CD4-positive, alpha-beta T cell (primary cell): Measurements from ENCODE around the gene AQP9. TPM values are rescaled to one million over a fixed set of nuclear protein-coding genes. Genes with fewer than 3 reads are reported as not detected.
"Not testable (repeated sequence)": the region's sequence is repeated elsewhere in the genome, so short reads cannot be mapped to it uniquely, and the experiment has no call there.

Experiments
- ATAC-seq: fragments of 200-7000 bp; cut with Tn5 transposase; one replicate; pipeline ENCODE4 v1.10.0; 2022; ENCODE audit warnings: mild to moderate bottlenecking; ENCODE audit not compliant: poor library complexity
- CTCF ChIA-PET: fragments of 350-600 bp; sonication (Branson Sonifier 250); formaldehyde crosslinking; loops from one replicate; lab custom pipeline; 2021; ENCODE audit warnings: antibody characterized with exemption, inconsistent platforms; lab: Charles Lee
- POLR2A ChIA-PET: fragments of 350-600 bp; sonication (Branson Sonifier 250); formaldehyde crosslinking; loops from one replicate; lab custom pipeline; 2021; ENCODE audit warnings: antibody characterized with exemption, inconsistent platforms; lab: Charles Lee
- DNase-seq, 14 experiments: peaks; one replicate each; pipeline ENCODE4 v3.0.0-alpha.2; 2013 to 2020; ENCODE audit warnings: mixed read lengths in 2 of 14
- H3K27ac ChIP-seq, 2 donors: one replicate each; pipeline versions ENCODE4 v1.5.1 to v1.7.0; 2013; ENCODE audit warnings: low read length in 2 of 2, low read depth in 1 of 2, mild to moderate bottlenecking in 1 of 2
- H3K27me3 ChIP-seq, 2 experiments: 1 replicate in 1 of 2; 2 replicates in 1 of 2; pipeline versions ENCODE4 v1.6.1 to v1.7.0; 2013; ENCODE audit warnings: low read length in 2 of 2, control low read depth in 1 of 2, mild to moderate bottlenecking in 1 of 2, moderate library complexity in 1 of 2; ENCODE audit not compliant: insufficient read depth in 2 of 2, control insufficient read depth in 1 of 2
- H3K36me3 ChIP-seq: one replicate; pipeline ENCODE4 v1.6.1; 2013; ENCODE audit warnings: low read length, control low read depth; ENCODE audit not compliant: insufficient read depth
- H3K4me1 ChIP-seq: one replicate; pipeline ENCODE4 v1.6.1; 2013; ENCODE audit warnings: low read length, control low read depth; ENCODE audit not compliant: insufficient read depth
- H3K4me3 ChIP-seq: one replicate; pipeline ENCODE4 v1.5.1; 2013; ENCODE audit warnings: mild to moderate bottlenecking, low read length, moderate library complexity
- H3K9me3 ChIP-seq, 2 experiments: 1 replicate in 1 of 2; 2 replicates in 1 of 2; pipeline versions ENCODE4 v1.6.1 to v1.7.0; 2013; ENCODE audit warnings: low read length in 2 of 2, mild to moderate bottlenecking in 2 of 2, control low read depth in 1 of 2, moderate library complexity in 1 of 2; ENCODE audit not compliant: control insufficient read depth in 1 of 2, insufficient read depth in 1 of 2
- H3K27ac Mint-ChIP-seq: one replicate; pipeline ENCODE4 v1.8.0; 2020; ENCODE audit warnings: mixed read lengths
- H3K27me3 Mint-ChIP-seq: one replicate; pipeline ENCODE4 v1.8.0; 2021; ENCODE audit warnings: mixed read lengths
- H3K36me3 Mint-ChIP-seq: one replicate; pipeline ENCODE4 v1.8.0; 2021; ENCODE audit warnings: low read depth, mixed read lengths
- H3K4me1 Mint-ChIP-seq: one replicate; pipeline ENCODE4 v1.8.0; 2021; ENCODE audit warnings: low read depth, mixed read lengths
- H3K4me3 Mint-ChIP-seq: one replicate; pipeline ENCODE4 v1.8.0; 2020; ENCODE audit warnings: mild to moderate bottlenecking, mixed read lengths
- H3K9me3 Mint-ChIP-seq: one replicate; pipeline ENCODE4 v1.8.0; 2020; ENCODE audit warnings: mixed read lengths
- CTCF ChIP-seq: fragments of 200-600 bp; IDR thresholded peaks from one replicate; pipeline ENCODE4 v1.8.0; 2022; ENCODE audit warnings: antibody characterized with exemption, mild to moderate bottlenecking
- intact Hi-C, 2 experiments: fragments of 100-400 bp; cut with DNase I in 1 of 2; cut with micrococcal nuclease in 1 of 2; formaldehyde crosslinking; loops; one replicate each; pipeline versions ENCODE4 v1.15.1 to v1.9.0; 2023 to 2025; cut with DNase I, micrococcal nuclease
- total RNA-seq, 174 experiments: library from RNA in 2 of 174; stranded (reverse) in 2 of 174; gene quantifications; one replicate each; pipeline ENCODE4 v1.2.3 and lab custom pipeline; 2021 to 2026

Gene AQP9
- total RNA-seq, 2 experiments from 2014 or later, result 0.31 to 0.55 TPM

- no peaks in the 10 kb centered on the region for H3K9me3 Mint-ChIP-seq
- no peak overlapping the region for H3K4me3 ChIP-seq
- intact Hi-C loops, result no loop called here
- no peaks in the 10 kb centered on the region for H3K9me3 ChIP-seq
- H3K27me3 Mint-ChIP-seq, result peaks cover 38% of the 10 kb centered on the region
- no peak for ATAC-seq
- no peaks in the 10 kb centered on the region for H3K4me1 Mint-ChIP-seq
- POLR2A ChIA-PET, result no interaction called here
- CTCF ChIA-PET, result interaction anchor here (1.2 kb wide), 1 partner anchor 8 kb away, joined by 3 read pairs; no protein-coding TSS in a partner anchor
- no peak overlapping the region for H3K27ac ChIP-seq
- no peaks in the 10 kb centered on the region for H3K36me3 ChIP-seq
- H3K36me3 Mint-ChIP-seq, result no peaks in the 10 kb centered on the region
- H3K27ac Mint-ChIP-seq, result no peak overlapping the region
- no peak for TF ChIP-seq CTCF
- H3K27me3 ChIP-seq, result peaks cover 6 to 29% of the 10 kb centered on the region in 2 experiments
- DNase-seq, result no peak
- no peak overlapping the region for H3K4me3 Mint-ChIP-seq
- H3K4me1 ChIP-seq, result no peaks in the 10 kb centered on the region
Measured at GRCh38 chr15:58110999-58111717, 27.0 kb upstream of the AQP9 start.

- Histone ChIP-seq H3K36me3 (no peaks in the 10 kb centered on the region), H3K9me3 (no peaks in the 10 kb centered on the region), H3K4me3 (no peak overlapping the region), H3K27me3 (peaks cover 6 to 23% of the 10 kb centered on the region in 2 experiments), H3K27ac (no peak overlapping the region), H3K4me1 (no peaks in the 10 kb centered on the region)
- no peaks in the 10 kb centered on the region for H3K36me3 Mint-ChIP-seq
- ChIA-PET POLR2A (no interaction called here), CTCF (interaction anchor here (1.2 kb wide), 1 partner anchor 9 kb away, joined by 3 read pairs; no protein-coding TSS in a partner anchor)
- ATAC-seq, result no peak
- H3K4me3 Mint-ChIP-seq, result no peak overlapping the region
- intact Hi-C loops, result no loop called here
- no peak for DNase-seq
- TF ChIP-seq CTCF, result no peak
- no peaks in the 10 kb centered on the region for H3K9me3 Mint-ChIP-seq
- no peaks in the 10 kb centered on the region for H3K4me1 Mint-ChIP-seq
- no peak overlapping the region for H3K27ac Mint-ChIP-seq
- peaks cover 34% of the 10 kb centered on the region for H3K27me3 Mint-ChIP-seq
Measured at GRCh38 chr15:58111718-58112104, 26.5 kb upstream of the AQP9 start.

GRCh38 chr15:58113358-58113757, 24.8 kb upstream of the AQP9 start:
- H3K27ac ChIP-seq, POLR2A ChIA-PET, H3K9me3 ChIP-seq, DNase-seq, H3K4me1 Mint-ChIP-seq, H3K36me3 Mint-ChIP-seq, H3K36me3 ChIP-seq, intact Hi-C loops, H3K4me1 ChIP-seq, ATAC-seq, CTCF ChIA-PET, H3K4me3 ChIP-seq, H3K27ac Mint-ChIP-seq, H3K9me3 Mint-ChIP-seq, H3K4me3 Mint-ChIP-seq: not testable (repeated sequence)
- H3K27me3 Mint-ChIP-seq, result peaks cover 28% of the 10 kb centered on the region
- peaks cover 6 to 18% of the 10 kb centered on the region in 2 experiments for H3K27me3 ChIP-seq

- H3K36me3 ChIP-seq, result no peaks in the 10 kb centered on the region
- Mint-ChIP-seq H3K27me3 (peaks cover 28% of the 10 kb centered on the region), H3K4me1 (no peaks in the 10 kb centered on the region), H3K9me3 (no peaks in the 10 kb centered on the region), H3K36me3 (no peaks in the 10 kb centered on the region), H3K4me3 (no peak overlapping the region), H3K27ac (no peak overlapping the region)
- ChIA-PET CTCF (no interaction called here), POLR2A (no interaction called here)
- H3K27ac ChIP-seq, result no peak overlapping the region
- no peak overlapping the region for H3K4me3 ChIP-seq
- no peaks in the 10 kb centered on the region for H3K4me1 ChIP-seq
- intact Hi-C loops, result no loop called here
- DNase-seq (no peak), ATAC-seq (no peak)
- H3K9me3 ChIP-seq, result no peaks in the 10 kb centered on the region
- no peak for TF ChIP-seq CTCF
- peaks cover 6 to 8% of the 10 kb centered on the region in 2 experiments for H3K27me3 ChIP-seq
Measured at GRCh38 chr15:58114388-58114787, 23.8 kb upstream of the AQP9 start.
